H9 (cell line): ENCODE results near the gene DNTT. TPM values are rescaled to one million over a fixed set of nuclear protein-coding genes. Genes with fewer than 3 reads are reported as not detected.
A peak's percentile ranks its signal among the peaks of the same experiment; 100 is the strongest.

Experiments
- DNase-seq: peaks from one replicate; pipeline ENCODE4 v3.0.0-alpha.2; 2017
- H2AFZ ChIP-seq: one replicate; pipeline ENCODE4 v1.6.1; 2013; ENCODE audit warnings: mild to moderate bottlenecking, low read length, control low read depth, moderate library complexity
- H2AK5ac ChIP-seq: 2 replicates; pipeline ENCODE4 v1.6.1; 2013; ENCODE audit warnings: low read length, control low read depth, mixed read lengths; ENCODE audit not compliant: insufficient read length
- H2BK120ac ChIP-seq: one replicate; pipeline ENCODE4 v1.6.1; 2013; ENCODE audit warnings: low read depth, mild to moderate bottlenecking, low read length, control low read depth, inconsistent platforms; ENCODE audit not compliant: poor library complexity, severe bottlenecking
- H2BK12ac ChIP-seq: 2 replicates; pipeline ENCODE4 v1.6.1; 2013; ENCODE audit warnings: low read length, control low read depth, mixed read lengths, low read depth; ENCODE audit not compliant: insufficient read length
- H2BK15ac ChIP-seq: 2 replicates; pipeline ENCODE4 v1.6.1; 2013; ENCODE audit warnings: low read depth, low read length, control low read depth
- H2BK20ac ChIP-seq: one replicate; pipeline ENCODE4 v1.6.1; 2013; ENCODE audit warnings: low read depth, mild to moderate bottlenecking, low read length, control low read depth, inconsistent platforms; ENCODE audit not compliant: poor library complexity, severe bottlenecking
- H2BK5ac ChIP-seq: 2 replicates; pipeline ENCODE4 v1.6.1; 2013; ENCODE audit warnings: low read length, control low read depth, mixed read lengths; ENCODE audit not compliant: insufficient read length
- H3K14ac ChIP-seq: 2 replicates; pipeline ENCODE4 v1.6.1; 2013; ENCODE audit warnings: low read length, control low read depth; ENCODE audit not compliant: insufficient read depth
- H3K18ac ChIP-seq: 2 replicates; pipeline ENCODE4 v1.6.1; 2013; ENCODE audit warnings: low read depth, mild to moderate bottlenecking, mixed read lengths, low read length, control low read depth; ENCODE audit not compliant: insufficient read length
- H3K23ac ChIP-seq: 2 replicates; pipeline ENCODE4 v1.6.1; 2013; ENCODE audit warnings: low read length, control low read depth, mixed read lengths, low read depth; ENCODE audit not compliant: insufficient read length
- H3K23me2 ChIP-seq: 2 replicates; pipeline ENCODE4 v1.6.1; 2013; ENCODE audit warnings: low read depth, mild to moderate bottlenecking, mixed read lengths, low read length, control low read depth; ENCODE audit not compliant: insufficient read length, poor library complexity, severe bottlenecking
- H3K27ac ChIP-seq: 2 replicates; pipeline ENCODE4 v1.5.1; 2013; ENCODE audit warnings: low read length, control low read depth, mixed read lengths, low read depth; ENCODE audit not compliant: insufficient read length
- H3K27me3 ChIP-seq: 2 replicates; pipeline ENCODE4 v1.6.1; 2013; ENCODE audit warnings: low read length, control low read depth, inconsistent platforms; ENCODE audit not compliant: insufficient read depth
- H3K4ac ChIP-seq: 2 replicates; pipeline ENCODE4 v1.6.1; 2013; ENCODE audit warnings: low read depth, mild to moderate bottlenecking, control low read depth, inconsistent platforms, low read length, moderate library complexity
- H3K4me1 ChIP-seq: 2 replicates; pipeline ENCODE4 v1.6.1; 2013; ENCODE audit warnings: low read length, control low read depth, inconsistent platforms; ENCODE audit not compliant: insufficient read depth
- H3K4me2 ChIP-seq: 2 replicates; pipeline ENCODE4 v1.6.1; 2013; ENCODE audit warnings: low read length, control low read depth, mixed read lengths; ENCODE audit not compliant: insufficient read length, insufficient read depth
- H3K56ac ChIP-seq: 2 replicates; pipeline ENCODE4 v1.6.1; 2013; ENCODE audit warnings: low read depth, mild to moderate bottlenecking, mixed read lengths, low read length, control low read depth; ENCODE audit not compliant: insufficient read length
- H3K79me1 ChIP-seq: 2 replicates; pipeline ENCODE4 v1.6.1; 2013; ENCODE audit warnings: low read depth, mild to moderate bottlenecking, moderate library complexity, low read length, control low read depth, inconsistent platforms; ENCODE audit not compliant: insufficient read depth, poor library complexity, severe bottlenecking
- H3K79me2 ChIP-seq: 2 replicates; pipeline ENCODE4 v1.6.1; 2013; ENCODE audit warnings: low read length, control low read depth, inconsistent platforms; ENCODE audit not compliant: insufficient read depth
- H3K9ac ChIP-seq: 2 replicates; pipeline ENCODE4 v1.6.1; 2013; ENCODE audit warnings: low read length, control low read depth, mixed read lengths; ENCODE audit not compliant: insufficient read length; ENCODE audit errors: extremely low read depth
- H3K9me3 ChIP-seq: one replicate; pipeline ENCODE4 v1.6.1; 2013; ENCODE audit warnings: low read depth, low read length, inconsistent platforms; ENCODE audit not compliant: control insufficient read depth
- H3T11ph ChIP-seq: one replicate; pipeline ENCODE4 v1.6.1; 2013; ENCODE audit warnings: mild to moderate bottlenecking, low read length, control low read depth, inconsistent platforms
- H4K20me1 ChIP-seq: one replicate; pipeline ENCODE4 v1.6.1; 2013; ENCODE audit not compliant: control insufficient read depth, insufficient read length, insufficient read depth
- H4K5ac ChIP-seq: 2 replicates; pipeline ENCODE4 v1.6.1; 2013; ENCODE audit warnings: low read depth, mild to moderate bottlenecking, mixed read lengths, low read length, control low read depth; ENCODE audit not compliant: insufficient read length
- H4K8ac ChIP-seq: replicated peaks from 2 replicates; pipeline ENCODE4 v1.6.1; 2013; ENCODE audit warnings: low read length, control low read depth, mixed read lengths, low read depth; ENCODE audit not compliant: insufficient read length
- H4K91ac ChIP-seq: 2 replicates; pipeline ENCODE4 v1.6.1; 2013; ENCODE audit warnings: low read depth, mild to moderate bottlenecking, moderate library complexity, mixed read lengths, low read length, control low read depth; ENCODE audit not compliant: insufficient read length
- H3K27ac Mint-ChIP-seq, 3 experiments: 2 replicates in 2 of 3; 3 replicates in 1 of 3; pipeline ENCODE4 v1.8.0; 2020 to 2021; ENCODE audit warnings: mixed read lengths in 3 of 3, mild to moderate bottlenecking in 1 of 3, moderate library complexity in 1 of 3
- H3K27me3 Mint-ChIP-seq: 2 replicates; pipeline ENCODE4 v1.8.0; 2021; ENCODE audit warnings: low read depth, mild to moderate bottlenecking, moderate library complexity, mixed read lengths
- H3K36me3 Mint-ChIP-seq, 3 experiments: 2 replicates in 2 of 3; 3 replicates in 1 of 3; pipeline ENCODE4 v1.8.0; 2020 to 2021; ENCODE audit warnings: low read depth in 3 of 3, mixed read lengths in 3 of 3; ENCODE audit not compliant: insufficient read depth in 1 of 3
- H3K4me1 Mint-ChIP-seq, 2 experiments: 2 replicates each; pipeline ENCODE4 v1.8.0; 2020; ENCODE audit warnings: mixed read lengths in 2 of 2
- H3K4me3 Mint-ChIP-seq, 2 experiments: 2 replicates in 1 of 2; 3 replicates in 1 of 2; pipeline ENCODE4 v1.8.0; 2020 to 2021; ENCODE audit warnings: mild to moderate bottlenecking in 2 of 2, mixed read lengths in 2 of 2, moderate library complexity in 1 of 2
- H3K9me3 Mint-ChIP-seq, 2 experiments: 2 replicates in 1 of 2; 3 replicates in 1 of 2; pipeline ENCODE4 v1.8.0; 2020; ENCODE audit warnings: mild to moderate bottlenecking in 2 of 2, mixed read lengths in 2 of 2, moderate library complexity in 1 of 2
- WGBS: extraction: QIAGEN DNeasy Blood & Tissue Kit; methylation state at CpG from one replicate; pipeline ENCODE4 v1.1.7; 2013; ENCODE audit warnings: missing lambda C conversion rate, low lambda C conversion rate, mixed read lengths; ENCODE audit not compliant: insufficient read length; ENCODE audit errors: extremely low coverage; 5-methylcytosine and 5-hydroxymethylcytosine counted together
- total RNA-seq: library from RNA; stranded (reverse); gene quantifications from 2 replicates; pipeline ENCODE4 v1.2.1, GENCODE V29; 2021
- TF ChIP-seq, protein P1 (sequence below): fragments of 200-600 bp; sonication (generic); conservative IDR thresholded peaks from 3 replicates; pipeline ENCODE4 v1.8.0; 2021; ENCODE audit warnings: antibody characterized with exemption, mild to moderate bottlenecking

DNTT gene
- total RNA-seq, 1 experiment from 2014 or later, result not detected

- Histone ChIP-seq H3K4me2 (no peak overlapping the region), H2BK12ac (no peak overlapping the region), H4K5ac (no peak overlapping the region), H3K9me3 (no peaks in the 10 kb centered on the region), H2BK15ac (no peak overlapping the region), H3T11ph (no peak overlapping the region), H3K27me3 (no peaks in the 10 kb centered on the region), H2BK5ac (no peak overlapping the region), H3K4me1 (peaks cover 2% of the 10 kb centered on the region; the same call in 1 of the 2 replicates), H3K18ac (no peak overlapping the region), H4K91ac (no peak overlapping the region), H3K79me2 (no peaks in the 10 kb centered on the region), H2BK20ac (no peak overlapping the region), H3K14ac (no peak overlapping the region), H3K9ac (no peak overlapping the region), H3K79me1 (no peaks in the 10 kb centered on the region), H2AK5ac (no peak overlapping the region), H3K56ac (no peak overlapping the region), H2AFZ (peak overlapping the region; percentile 68), H3K4ac (no peak overlapping the region), H4K20me1 (no peaks in the 10 kb centered on the region), H3K23me2 (no peaks in the 10 kb centered on the region), H4K8ac (no peak overlapping the region), H2BK120ac (no peak overlapping the region), H3K27ac (no peak overlapping the region), H3K23ac (no peak overlapping the region)
- DNase-seq, result peak; percentile 49
- Mint-ChIP-seq H3K27me3 (no peaks in the 10 kb centered on the region), H3K27ac (no peak overlapping the region), H3K4me1 (peaks cover 23 to 24% of the 10 kb centered on the region in 2 experiments), H3K36me3 (no peaks in the 10 kb centered on the region; a peak in 1 of 7 replicates), H3K9me3 (0 out of 5 replicates have a peak, but pooled peaks cover 0 to 2% of the 10 kb centered on the region in 2 experiments), H3K4me3 (no peak overlapping the region)
- TF ChIP-seq, protein P1, sequence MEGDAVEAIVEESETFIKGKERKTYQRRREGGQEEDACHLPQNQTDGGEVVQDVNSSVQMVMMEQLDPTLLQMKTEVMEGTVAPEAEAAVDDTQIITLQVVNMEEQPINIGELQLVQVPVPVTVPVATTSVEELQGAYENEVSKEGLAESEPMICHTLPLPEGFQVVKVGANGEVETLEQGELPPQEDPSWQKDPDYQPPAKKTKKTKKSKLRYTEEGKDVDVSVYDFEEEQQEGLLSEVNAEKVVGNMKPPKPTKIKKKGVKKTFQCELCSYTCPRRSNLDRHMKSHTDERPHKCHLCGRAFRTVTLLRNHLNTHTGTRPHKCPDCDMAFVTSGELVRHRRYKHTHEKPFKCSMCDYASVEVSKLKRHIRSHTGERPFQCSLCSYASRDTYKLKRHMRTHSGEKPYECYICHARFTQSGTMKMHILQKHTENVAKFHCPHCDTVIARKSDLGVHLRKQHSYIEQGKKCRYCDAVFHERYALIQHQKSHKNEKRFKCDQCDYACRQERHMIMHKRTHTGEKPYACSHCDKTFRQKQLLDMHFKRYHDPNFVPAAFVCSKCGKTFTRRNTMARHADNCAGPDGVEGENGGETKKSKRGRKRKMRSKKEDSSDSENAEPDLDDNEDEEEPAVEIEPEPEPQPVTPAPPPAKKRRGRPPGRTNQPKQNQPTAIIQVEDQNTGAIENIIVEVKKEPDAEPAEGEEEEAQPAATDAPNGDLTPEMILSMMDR, result peak; percentile 90
- no CpG with 5 or more reads among the region's 5 CpGs for whole genome bisulfite sequencing
These were observed 30.6 kb downstream of the DNTT start for GRCh38 chr10:96334616-96335526.
